Activated CD4-positive, alpha-beta T cell treated with anti-CD3 and anti-CD28 coated beads for 36 hours (primary cell): ENCODE data around the gene RXRG. TPM values are rescaled to one million over a fixed set of nuclear protein-coding genes. Genes with fewer than 3 reads are reported as not detected.

ENCODE experiments used
- ATAC-seq: fragments of 200-7000 bp; cut with Tn5 transposase; one replicate; pipeline ENCODE4 v1.10.0; 2021; ENCODE audit warnings: mild to moderate bottlenecking, moderate library complexity
- CTCF ChIA-PET: fragments of 350-600 bp; sonication (Branson Sonifier 250); formaldehyde crosslinking; loops from one replicate; lab custom pipeline; 2021; ENCODE audit warnings: antibody characterized with exemption; lab: Charles Lee
- POLR2A ChIA-PET: fragments of 350-600 bp; sonication (Branson Sonifier 250); formaldehyde crosslinking; loops from one replicate; lab custom pipeline; 2021; ENCODE audit warnings: antibody characterized with exemption, inconsistent platforms; lab: Charles Lee
- DNase-seq: peaks from one replicate; pipeline ENCODE4 v3.0.0-alpha.2; 2020
- H3K27ac Mint-ChIP-seq: one replicate; pipeline ENCODE4 v1.8.0; 2021; ENCODE audit warnings: mixed read lengths
- H3K27me3 Mint-ChIP-seq: one replicate; pipeline ENCODE4 v1.8.0; 2021; ENCODE audit warnings: mixed read lengths
- H3K36me3 Mint-ChIP-seq: one replicate; pipeline ENCODE4 v1.8.0; 2021; ENCODE audit warnings: low read depth, mixed read lengths
- H3K4me1 Mint-ChIP-seq: one replicate; pipeline ENCODE4 v1.8.0; 2021; ENCODE audit warnings: mixed read lengths
- H3K4me3 Mint-ChIP-seq: one replicate; pipeline ENCODE4 v1.8.0; 2021; ENCODE audit warnings: mild to moderate bottlenecking, moderate library complexity, mixed read lengths
- H3K9me3 Mint-ChIP-seq: one replicate; pipeline ENCODE4 v1.8.0; 2021; ENCODE audit warnings: low read depth, mixed read lengths
- intact Hi-C, 2 experiments: fragments of 100-400 bp; cut with DNase I in 1 of 2; cut with micrococcal nuclease in 1 of 2; formaldehyde crosslinking; loops; one replicate each; pipeline versions ENCODE4 v1.14.2 to v1.15.1; 2022 to 2024; cut with DNase I, micrococcal nuclease
- total RNA-seq, 2 experiments: library from RNA; stranded (reverse); gene quantifications; one replicate each; pipeline ENCODE4 v1.2.3, GENCODE V29; 2021

The RXRG gene
- total RNA-seq, 2 experiments from 2014 or later: 0.16 TPM; not detected in 1

- ATAC-seq (peak; percentile 74), DNase-seq (no peak)
- ChIA-PET POLR2A (no interaction called here), CTCF (interaction anchor here (0.8 kb wide), 2 partner anchors 11 to 28 kb away, joined by 3 read pairs; no protein-coding TSS in a partner anchor)
- H3K27ac Mint-ChIP-seq: no peak overlapping the region
- no peak overlapping the region for H3K4me3 Mint-ChIP-seq
- intact Hi-C loops: no loop called here
- H3K27me3 Mint-ChIP-seq: peaks cover 2% of the 10 kb centered on the region
- H3K9me3 Mint-ChIP-seq: no peaks in the 10 kb centered on the region
- H3K4me1 Mint-ChIP-seq: peaks cover 6% of the 10 kb centered on the region
- H3K36me3 Mint-ChIP-seq: no peaks in the 10 kb centered on the region
Measured at GRCh38 chr1:165431079-165431478, 13.8 kb downstream of the RXRG start.

- Mint-ChIP-seq H3K4me3 (no peak overlapping the region), H3K4me1 (peaks cover 25% of the 10 kb centered on the region), H3K27ac (no peak overlapping the region), H3K36me3 (no peaks in the 10 kb centered on the region), H3K9me3 (no peaks in the 10 kb centered on the region), H3K27me3 (no peaks in the 10 kb centered on the region)
- DNase-seq (no peak), ATAC-seq (no peak)
- intact Hi-C loops: no loop called here
- ChIA-PET CTCF (no interaction called here), POLR2A (no interaction called here)
Measured at GRCh38 chr1:165426745-165427144, 18.2 kb downstream of the RXRG start.

GRCh38 chr1:165425621-165426020 lies 19.3 kb downstream of the RXRG start:
- ChIA-PET POLR2A (no interaction called here), CTCF (no interaction called here)
- ATAC-seq: no peak
- Mint-ChIP-seq H3K4me1 (peaks cover 19% of the 10 kb centered on the region), H3K9me3 (no peaks in the 10 kb centered on the region), H3K4me3 (no peak overlapping the region), H3K27me3 (no peaks in the 10 kb centered on the region), H3K27ac (peak overlapping the region; percentile 44), H3K36me3 (no peaks in the 10 kb centered on the region)
- DNase-seq: no peak
- intact Hi-C loops: no loop called here

- ChIA-PET CTCF (no interaction called here), POLR2A (no interaction called here)
- intact Hi-C loops: no loop called here
- peaks cover 19% of the 10 kb centered on the region for H3K4me1 Mint-ChIP-seq
- peak overlapping the region; percentile 55 for H3K4me3 Mint-ChIP-seq
- H3K27ac Mint-ChIP-seq: peak overlapping the region; percentile 61
- H3K36me3 Mint-ChIP-seq: no peaks in the 10 kb centered on the region
- DNase-seq (no peak), ATAC-seq (peak; percentile 77)
- H3K27me3 Mint-ChIP-seq: no peaks in the 10 kb centered on the region
- H3K9me3 Mint-ChIP-seq: no peaks in the 10 kb centered on the region
Measured at GRCh38 chr1:165424454-165425216, 20.3 kb downstream of the RXRG start.

- Mint-ChIP-seq H3K27me3 (peaks cover 2% of the 10 kb centered on the region), H3K27ac (no peak overlapping the region), H3K36me3 (no peaks in the 10 kb centered on the region), H3K9me3 (no peaks in the 10 kb centered on the region), H3K4me3 (no peak overlapping the region), H3K4me1 (peaks cover 19% of the 10 kb centered on the region)
- DNase-seq (no peak), ATAC-seq (no peak)
- intact Hi-C loops: no loop called here
- ChIA-PET CTCF (interaction anchor here (1.1 kb wide), 1 partner anchor 16 kb away, joined by 3 read pairs; no protein-coding TSS in a partner anchor), POLR2A (no interaction called here)
Measured at GRCh38 chr1:165423136-165423535, 21.8 kb downstream of the RXRG start.

- intact Hi-C loops: no loop called here
- Mint-ChIP-seq H3K4me1 (peaks cover 19% of the 10 kb centered on the region), H3K36me3 (no peaks in the 10 kb centered on the region), H3K4me3 (no peak overlapping the region), H3K27ac (no peak overlapping the region), H3K27me3 (peaks cover 9% of the 10 kb centered on the region), H3K9me3 (no peaks in the 10 kb centered on the region)
- CTCF ChIA-PET: no interaction called here
- DNase-seq: no peak
- POLR2A ChIA-PET: no interaction called here
- ATAC-seq: no peak
Measured at GRCh38 chr1:165420655-165421054, 24.3 kb downstream of the RXRG start.

- CTCF ChIA-PET: interaction anchor here (1.0 kb wide), 1 partner anchor 26 kb away, joined by 4 read pairs; no protein-coding TSS in a partner anchor
- intact Hi-C loops: no loop called here
Measured at GRCh38 chr1:165419839-165420238, 25.1 kb downstream of the RXRG start.

GRCh38 chr1:165418195-165418594 lies 26.7 kb downstream of the RXRG start:
- Mint-ChIP-seq H3K4me1 (no peaks in the 10 kb centered on the region), H3K36me3 (no peaks in the 10 kb centered on the region), H3K27ac (no peak overlapping the region), H3K9me3 (no peaks in the 10 kb centered on the region), H3K27me3 (peaks cover 24% of the 10 kb centered on the region), H3K4me3 (no peak overlapping the region)
- intact Hi-C loops: no loop called here
- ChIA-PET CTCF (interaction anchor here (1.3 kb wide), 1 partner anchor 18 kb away, joined by 3 read pairs; no protein-coding TSS in a partner anchor), POLR2A (no interaction called here)
- ATAC-seq (no peak), DNase-seq (no peak)

More at GRCh38 chr1:165419839-165420238, 25.1 kb downstream of the RXRG start:
- Mint-ChIP-seq H3K9me3 (no peaks in the 10 kb centered on the region), H3K27ac (no peak overlapping the region), H3K4me1 (peaks cover 11% of the 10 kb centered on the region), H3K27me3 (peaks cover 17% of the 10 kb centered on the region), H3K4me3 (no peak overlapping the region), H3K36me3 (no peaks in the 10 kb centered on the region)
- no peak for DNase-seq
- POLR2A ChIA-PET: no interaction called here
- no peak for ATAC-seq

GRCh38 chr1:165416876-165417275 lies 28.1 kb downstream of the RXRG start:
- H3K4me3 Mint-ChIP-seq: no peak overlapping the region
- H3K27ac Mint-ChIP-seq: no peak overlapping the region
- no peak for DNase-seq
- intact Hi-C loops: no loop called here
- H3K4me1 Mint-ChIP-seq: no peaks in the 10 kb centered on the region
- ChIA-PET POLR2A (no interaction called here), CTCF (interaction anchor here (1.3 kb wide), 1 partner anchor 19 kb away, joined by 3 read pairs; no protein-coding TSS in a partner anchor)
- no peaks in the 10 kb centered on the region for H3K9me3 Mint-ChIP-seq
- ATAC-seq: no peak
- no peaks in the 10 kb centered on the region for H3K36me3 Mint-ChIP-seq
- peaks cover 26% of the 10 kb centered on the region for H3K27me3 Mint-ChIP-seq

- Mint-ChIP-seq H3K36me3 (no peaks in the 10 kb centered on the region), H3K4me1 (no peaks in the 10 kb centered on the region), H3K9me3 (no peaks in the 10 kb centered on the region), H3K27me3 (peaks cover 27% of the 10 kb centered on the region), H3K4me3 (no peak overlapping the region), H3K27ac (no peak overlapping the region)
- ATAC-seq: no peak
- ChIA-PET POLR2A (no interaction called here), CTCF (no interaction called here)
- no peak for DNase-seq
- intact Hi-C loops: no loop called here
Measured at GRCh38 chr1:165415068-165415467, 29.9 kb downstream of the RXRG start.

GRCh38 chr1:165414620-165415019 lies 30.3 kb downstream of the RXRG start:
- Mint-ChIP-seq H3K36me3 (no peaks in the 10 kb centered on the region), H3K27me3 (peaks cover 31% of the 10 kb centered on the region), H3K9me3 (no peaks in the 10 kb centered on the region), H3K4me1 (no peaks in the 10 kb centered on the region), H3K27ac (no peak overlapping the region), H3K4me3 (no peak overlapping the region)
- CTCF ChIA-PET: interaction anchor here (0.6 to 8.3 kb wide), 2 partner anchors 74 to 178 kb away, joined by 3 to 47 read pairs; no protein-coding TSS in a partner anchor
- POLR2A ChIA-PET: no interaction called here
- DNase-seq (no peak), ATAC-seq (no peak)
- intact Hi-C loops: no loop called here

GRCh38 chr1:165411396-165411795 lies 33.5 kb downstream of the RXRG start:
- ChIA-PET POLR2A (no interaction called here), CTCF (interaction anchor here (0.6 to 8.3 kb wide), 4 partner anchors 18 to 181 kb away, joined by 4 to 47 read pairs (median 8); no protein-coding TSS in a partner anchor)
- H3K27me3 Mint-ChIP-seq: peaks cover 49% of the 10 kb centered on the region
- no peak overlapping the region for H3K27ac Mint-ChIP-seq
- H3K36me3 Mint-ChIP-seq: no peaks in the 10 kb centered on the region
- H3K4me3 Mint-ChIP-seq: no peak overlapping the region
- ATAC-seq (no peak), DNase-seq (no peak)
- intact Hi-C loops: no loop called here
- no peaks in the 10 kb centered on the region for H3K4me1 Mint-ChIP-seq
- H3K9me3 Mint-ChIP-seq: no peaks in the 10 kb centered on the region
